ENCODE results near the gene BBS7.

GRCh38 chr4:121796283-121796682 is 74.0 kb downstream of the BBS7 start:
- TF ChIP-seq, protein P1, sequence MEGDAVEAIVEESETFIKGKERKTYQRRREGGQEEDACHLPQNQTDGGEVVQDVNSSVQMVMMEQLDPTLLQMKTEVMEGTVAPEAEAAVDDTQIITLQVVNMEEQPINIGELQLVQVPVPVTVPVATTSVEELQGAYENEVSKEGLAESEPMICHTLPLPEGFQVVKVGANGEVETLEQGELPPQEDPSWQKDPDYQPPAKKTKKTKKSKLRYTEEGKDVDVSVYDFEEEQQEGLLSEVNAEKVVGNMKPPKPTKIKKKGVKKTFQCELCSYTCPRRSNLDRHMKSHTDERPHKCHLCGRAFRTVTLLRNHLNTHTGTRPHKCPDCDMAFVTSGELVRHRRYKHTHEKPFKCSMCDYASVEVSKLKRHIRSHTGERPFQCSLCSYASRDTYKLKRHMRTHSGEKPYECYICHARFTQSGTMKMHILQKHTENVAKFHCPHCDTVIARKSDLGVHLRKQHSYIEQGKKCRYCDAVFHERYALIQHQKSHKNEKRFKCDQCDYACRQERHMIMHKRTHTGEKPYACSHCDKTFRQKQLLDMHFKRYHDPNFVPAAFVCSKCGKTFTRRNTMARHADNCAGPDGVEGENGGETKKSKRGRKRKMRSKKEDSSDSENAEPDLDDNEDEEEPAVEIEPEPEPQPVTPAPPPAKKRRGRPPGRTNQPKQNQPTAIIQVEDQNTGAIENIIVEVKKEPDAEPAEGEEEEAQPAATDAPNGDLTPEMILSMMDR (IDR thresholded peaks at IDR 0.05) = no peak
- TF ChIP-seq EP300 (IDR thresholded peaks at IDR 0.05) (no peak), POLR2A (IDR thresholded peaks at IDR 0.05) (no peak), POLR2AphosphoS5 (IDR thresholded peaks at IDR 0.05) (no peak)

Data from sigmoid colon (tissue), 4 donors.